K562 (cell line): Measurements from ENCODE around the gene ELOVL1. TPM values are rescaled to one million over a fixed set of nuclear protein-coding genes. Genes with fewer than 3 reads are reported as not detected.

Source experiments
- ELK3 ChIP-seq: fragments of 450-650 bp; formaldehyde crosslinking; IDR thresholded peaks from 2 replicates; pipeline ENCODE4 v1.4.0; 2020; ENCODE audit warnings: mild to moderate bottlenecking
- KLF10 ChIP-seq: fragments of 250-450 bp; sonication (Bioruptor Pico); IDR thresholded peaks from 2 replicates; pipeline ENCODE4 v1.6.1; 2021; ENCODE audit warnings: matching md5 sums
- NKRF ChIP-seq: fragments of 450-650 bp; IDR thresholded peaks from 2 replicates; pipeline ENCODE4 v1.6.1; 2016; ENCODE audit warnings: borderline replicate concordance
- SETDB1 ChIP-seq: IDR thresholded peaks from one replicate; pipeline ENCODE4 v1.6.1; 2012; ENCODE audit warnings: low read length, control low read depth, inconsistent platforms
- SUPT5H ChIP-seq: fragments of 450-650 bp; IDR thresholded peaks from 2 replicates; pipeline ENCODE4 v1.6.1; 2016
- TCF3 ChIP-seq: sonication (generic); formaldehyde crosslinking; IDR thresholded peaks from 2 replicates; pipeline ENCODE4 v1.4.0; 2020; ENCODE audit warnings: mild to moderate bottlenecking, missing genetic modification reagents
- TFE3 ChIP-seq: fragments of 450-650 bp; formaldehyde crosslinking; IDR thresholded peaks from 2 replicates; pipeline ENCODE4 v1.4.0; 2020; ENCODE audit warnings: mild to moderate bottlenecking, mixed read lengths
- THAP7 ChIP-seq: fragments of 250-450 bp; sonication (Bioruptor Pico); IDR thresholded peaks from 2 replicates; pipeline ENCODE4 v1.5.0; 2021
- THRA ChIP-seq: fragments of 450-650 bp; IDR thresholded peaks from 2 replicates; pipeline ENCODE4 v1.6.1; 2017; ENCODE audit warnings: mild to moderate bottlenecking, moderate library complexity
- ZNF282 ChIP-seq: sonication (generic); formaldehyde crosslinking; IDR thresholded peaks from 2 replicates; pipeline ENCODE4 v1.8.1; 2023; ENCODE audit warnings: missing genetic modification reagents
- ZNF408 ChIP-seq: fragments of 250-450 bp; sonication (Bioruptor Pico); IDR thresholded peaks from 2 replicates; pipeline ENCODE4 v1.4.0; 2020; ENCODE audit warnings: low read depth, mild to moderate bottlenecking, moderate library complexity
- ZNF609 ChIP-seq: sonication (generic); formaldehyde crosslinking; IDR thresholded peaks from 2 replicates; pipeline ENCODE4 v1.8.1; 2023; ENCODE audit warnings: missing genetic modification reagents, mild to moderate bottlenecking, borderline replicate concordance
- ZNF785 ChIP-seq: fragments of 250-450 bp; sonication (Bioruptor Pico); IDR thresholded peaks from 2 replicates; pipeline ENCODE4 v1.4.0; 2020; ENCODE audit warnings: mild to moderate bottlenecking
- polyA plus RNA-seq, 8 experiments: library from polyadenylated mRNA; depleted of rRNA in 4 of 8; stranded (reverse) in 5 of 8; unstranded in 3 of 8; fragments of >200 nt; fragmentation: Nextera tagmentation in 2 of 8; fragmentation: Illumina TruSeq in 1 of 8; extraction: Ambion mirVana in 2 of 8; extraction: Trizol in 1 of 8; gene quantifications; 2 replicates each; pipeline versions ENCODE4 v1.2.1 to v1.2.3, GENCODE V29; 2011 to 2014; ENCODE audit warnings: inconsistent platforms in 1 of 8, missing spikeins in 1 of 8
- total RNA-seq, 7 experiments: library from RNA; depleted of rRNA in 6 of 7; stranded (reverse); fragments of >200 nt in 6 of 7; fragmentation: Illumina TruSeq in 2 of 7; extraction: Trizol in 2 of 7; gene quantifications; 2 replicates each; pipeline versions ENCODE4 v1.2.1 to v1.2.3, GENCODE V29; 2011 to 2021; ENCODE audit warnings: low replicate concordance in 1 of 7
- TF ChIP-seq, protein P1 (sequence below): fragments of 450-650 bp; IDR thresholded peaks from 2 replicates; pipeline ENCODE4 v1.7.0; 2016; ENCODE audit warnings: borderline replicate concordance

Gene ELOVL1
- total and polyA plus RNA-seq, 9 of the 15 experiments (the other 6 are each of a cell fraction or from before 2014, with no cell fraction given), result 51.0 to 157 (median 70.3) TPM

DNA sequence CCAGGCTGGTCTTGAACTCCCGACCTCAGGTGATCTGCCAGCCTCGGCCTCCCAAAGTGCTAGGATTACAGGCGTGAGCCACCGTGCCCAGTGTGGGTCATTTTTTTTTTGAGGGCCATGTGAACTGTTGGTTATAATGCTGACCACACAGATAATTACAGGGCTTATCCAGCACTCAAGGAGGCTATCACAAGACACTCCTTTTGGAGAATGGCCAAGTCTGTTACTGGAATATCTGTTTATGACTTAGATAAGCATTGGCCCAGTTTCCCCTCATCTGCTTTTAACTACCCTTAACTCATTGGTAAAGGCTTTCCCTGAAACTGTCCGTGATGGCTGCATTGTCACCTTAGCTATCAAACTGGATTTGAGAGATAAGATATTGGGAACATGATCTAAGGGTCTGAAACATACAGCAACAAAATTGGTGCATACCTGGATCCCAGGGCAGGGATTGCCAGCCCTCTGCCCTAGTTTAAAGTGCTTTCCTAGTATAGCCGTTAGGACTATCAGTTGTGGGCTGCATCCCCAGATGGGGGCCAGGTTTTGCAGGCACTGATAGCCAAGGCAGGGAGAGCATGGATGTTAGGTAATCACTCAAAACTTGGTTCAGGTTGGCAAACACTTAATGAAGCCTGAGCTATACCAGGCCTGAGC, 37.5 kb upstream of the ELOVL1 start (continued):
- peak; percentile 96; the same call in 1 of the 2 replicates for TF ChIP-seq ZNF609
- no peak for TF ChIP-seq ELK3 (CRISPR knock-in tag)
- no peak for TF ChIP-seq ZNF408 (CRISPR knock-in tag)
- TF ChIP-seq TCF3 (CRISPR knock-in tag), result peak; percentile 87
- no peak for TF ChIP-seq THAP7 (CRISPR knock-in tag)
- TF ChIP-seq TFE3, result 0 out of 2 replicates have a peak, but pooled peaks have one; percentile 1
- no peak for TF ChIP-seq NKRF
- TF ChIP-seq, protein P1, sequence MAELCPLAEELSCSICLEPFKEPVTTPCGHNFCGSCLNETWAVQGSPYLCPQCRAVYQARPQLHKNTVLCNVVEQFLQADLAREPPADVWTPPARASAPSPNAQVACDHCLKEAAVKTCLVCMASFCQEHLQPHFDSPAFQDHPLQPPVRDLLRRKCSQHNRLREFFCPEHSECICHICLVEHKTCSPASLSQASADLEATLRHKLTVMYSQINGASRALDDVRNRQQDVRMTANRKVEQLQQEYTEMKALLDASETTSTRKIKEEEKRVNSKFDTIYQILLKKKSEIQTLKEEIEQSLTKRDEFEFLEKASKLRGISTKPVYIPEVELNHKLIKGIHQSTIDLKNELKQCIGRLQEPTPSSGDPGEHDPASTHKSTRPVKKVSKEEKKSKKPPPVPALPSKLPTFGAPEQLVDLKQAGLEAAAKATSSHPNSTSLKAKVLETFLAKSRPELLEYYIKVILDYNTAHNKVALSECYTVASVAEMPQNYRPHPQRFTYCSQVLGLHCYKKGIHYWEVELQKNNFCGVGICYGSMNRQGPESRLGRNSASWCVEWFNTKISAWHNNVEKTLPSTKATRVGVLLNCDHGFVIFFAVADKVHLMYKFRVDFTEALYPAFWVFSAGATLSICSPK, result no peak
- TF ChIP-seq THRA, result no peak
- no peak for TF ChIP-seq ZNF785 (CRISPR knock-in tag)
- TF ChIP-seq SETDB1, result no peak
- no peak for TF ChIP-seq SUPT5H
- no peak for TF ChIP-seq KLF10 (CRISPR knock-in tag)
- no peak for TF ChIP-seq ZNF282 (CRISPR knock-in tag)
